HG02885 (cell line): Measurements from ENCODE around the gene STARD8.
A peak's percentile ranks its signal among the peaks of the same experiment; 100 is the strongest.
"Not testable (repeated sequence)": the region's sequence is repeated elsewhere in the genome, so short reads cannot be mapped to it uniquely, and the experiment has no call there.

Experiments used
- ATAC-seq: cut with Tn5 transposase; IDR thresholded peaks from one replicate; pipeline ENCODE4 v1.9.1; 2021; ENCODE audit warnings: mild to moderate bottlenecking; ENCODE audit not compliant: unreplicated experiment, poor library complexity

STARD8 gene

GRCh38 chrX:68732906-68733493 lies 85.5 kb downstream of the STARD8 start:
- peak; percentile 96 for ATAC-seq

- no peak for ATAC-seq
These were observed 87.8 kb downstream of the STARD8 start for GRCh38 chrX:68735266-68735665.

- not testable (repeated sequence) for ATAC-seq
These were observed 94.4 kb downstream of the STARD8 start for GRCh38 chrX:68741864-68742263.

- no peak for ATAC-seq
These were observed 96.3 kb downstream of the STARD8 start for GRCh38 chrX:68743754-68744153.

GRCh38 chrX:68746988-68747387 lies 99.5 kb downstream of the STARD8 start:
- no peak for ATAC-seq

- no peak for ATAC-seq
These were observed 100.6 kb downstream of the STARD8 start for GRCh38 chrX:68748030-68748429.

GRCh38 chrX:68749426-68749825 lies 102.0 kb downstream of the STARD8 start:
- ATAC-seq = no peak

- no peak for ATAC-seq
These were observed 102.8 kb downstream of the STARD8 start for GRCh38 chrX:68750316-68750715.

- no peak for ATAC-seq
These were observed 103.9 kb downstream of the STARD8 start for GRCh38 chrX:68751372-68751771.

GRCh38 chrX:68753218-68753617 lies 105.8 kb downstream of the STARD8 start:
- no peak for ATAC-seq

GRCh38 chrX:68754406-68754805 lies 106.9 kb downstream of the STARD8 start:
- ATAC-seq = no peak

GRCh38 chrX:68755616-68756125 lies 108.2 kb downstream of the STARD8 start:
- ATAC-seq = no peak

- no peak for ATAC-seq
These were observed 109.9 kb downstream of the STARD8 start for GRCh38 chrX:68757331-68757730.

- ATAC-seq = no peak
These were observed 110.3 kb downstream of the STARD8 start for GRCh38 chrX:68757731-68758130.

GRCh38 chrX:68758671-68759070 lies 111.2 kb downstream of the STARD8 start:
- no peak for ATAC-seq

GRCh38 chrX:68761086-68761485 lies 113.6 kb downstream of the STARD8 start:
- no peak for ATAC-seq

- no peak for ATAC-seq
These were observed 115.3 kb downstream of the STARD8 start for GRCh38 chrX:68762766-68763165.

GRCh38 chrX:68763481-68763880 lies 116.0 kb downstream of the STARD8 start:
- ATAC-seq = no peak
